T-helper 1 cell treated with Interleukin-12 subunit alpha and Interleukin-12 subunit beta and Interleukin-4 antibody, amounts not matched to agents 30 μg/mL and 1 μg/mL, for 36 hours (primary cell): ENCODE results near the gene SLC49A4.

Source experiments
- H3K27ac Mint-ChIP-seq: one replicate; pipeline ENCODE4 v1.8.0; 2021; ENCODE audit warnings: mild to moderate bottlenecking, mixed read lengths
- H3K27me3 Mint-ChIP-seq: one replicate; pipeline ENCODE4 v1.8.0; 2021; ENCODE audit warnings: low read depth, mixed read lengths
- H3K36me3 Mint-ChIP-seq: one replicate; pipeline ENCODE4 v1.8.0; 2021; ENCODE audit warnings: low read depth, mixed read lengths
- H3K4me1 Mint-ChIP-seq: one replicate; pipeline ENCODE4 v1.8.0; 2021; ENCODE audit warnings: low read depth, mixed read lengths
- H3K4me3 Mint-ChIP-seq: one replicate; pipeline ENCODE4 v1.8.0; 2021; ENCODE audit warnings: mild to moderate bottlenecking, moderate library complexity, mixed read lengths
- H3K9me3 Mint-ChIP-seq: one replicate; pipeline ENCODE4 v1.8.0; 2021; ENCODE audit warnings: mixed read lengths

SLC49A4 gene

GRCh38 chr3:122930063-122930997, 135.5 kb downstream of the SLC49A4 start:
- H3K4me1 Mint-ChIP-seq, result no peaks in the 10 kb centered on the region
- no peaks in the 10 kb centered on the region for H3K9me3 Mint-ChIP-seq
- H3K4me3 Mint-ChIP-seq, result no peak overlapping the region
- H3K36me3 Mint-ChIP-seq, result no peaks in the 10 kb centered on the region
- H3K27me3 Mint-ChIP-seq, result peaks cover 11% of the 10 kb centered on the region
- H3K27ac Mint-ChIP-seq, result no peak overlapping the region
